GM23338 (cell line): ENCODE results near the gene ZSCAN25.

ENCODE experiments used
- EZH2 ChIP-seq: fragments of 200-600 bp; sonication (generic); IDR thresholded peaks from one replicate; pipeline ENCODE4 v1.8.0; 2017; ENCODE audit warnings: antibody characterized with exemption, mild to moderate bottlenecking, low read depth; ENCODE audit not compliant: unreplicated experiment
- JUNB ChIP-seq: IDR thresholded peaks from one replicate; pipeline ENCODE4 v1.6.1; 2016; ENCODE audit warnings: antibody characterized with exemption; ENCODE audit not compliant: unreplicated experiment
- POLR2AphosphoS5 ChIP-seq: IDR thresholded peaks from 2 replicates; pipeline ENCODE4 v1.6.1; 2016; ENCODE audit warnings: antibody characterized with exemption, low read depth
- STAT1 ChIP-seq: IDR thresholded peaks from one replicate; pipeline ENCODE4 v1.6.1; 2016; ENCODE audit warnings: antibody characterized with exemption; ENCODE audit not compliant: unreplicated experiment
- ZNF331 ChIP-seq: fragments of 250-450 bp; sonication (Bioruptor Pico); IDR thresholded peaks from 2 replicates; pipeline ENCODE4 v1.5.0; 2020; ENCODE audit warnings: low read depth, mild to moderate bottlenecking, moderate library complexity
- TF ChIP-seq, protein P1 (sequence below), 2 experiments: fragments of 200-600 bp in 1 of 2; sonication (generic) in 1 of 2; conservative IDR thresholded peaks; 2 replicates each; pipeline versions ENCODE4 v1.5.1 to v1.6.1; 2016 to 2017; ENCODE audit warnings: antibody characterized with exemption in 2 of 2, low read depth in 2 of 2, mild to moderate bottlenecking in 2 of 2, moderate library complexity in 1 of 2
- TF ChIP-seq, protein P2 (sequence below): IDR thresholded peaks from one replicate; pipeline ENCODE4 v1.6.1; 2018; ENCODE audit warnings: antibody characterized with exemption; ENCODE audit not compliant: unreplicated experiment

DNA sequence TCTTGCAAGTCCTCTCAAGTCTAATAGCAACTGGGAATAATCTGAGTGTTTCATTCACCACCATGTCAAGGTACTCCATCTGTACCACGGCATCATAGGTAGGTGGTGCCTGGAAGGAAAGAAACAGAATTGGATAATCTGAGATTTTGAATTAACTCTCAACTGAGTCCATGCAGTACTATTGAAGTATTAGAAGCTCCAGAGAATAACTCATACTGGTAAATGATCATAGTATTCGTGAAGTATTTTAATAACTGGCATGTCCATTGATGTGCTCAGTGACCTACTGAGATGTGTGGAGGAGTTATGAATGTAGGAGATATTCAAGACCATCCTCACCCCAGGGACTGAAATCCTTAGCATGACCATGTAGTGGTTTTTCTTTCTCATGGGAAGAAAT lies 35.9 kb downstream of the ZSCAN25 start:
- TF ChIP-seq POLR2AphosphoS5 (no peak), EZH2 (no peak), JUNB (no peak), ZNF331 (CRISPR knock-in tag) (no peak), STAT1 (no peak)
- TF ChIP-seq, protein P1, sequence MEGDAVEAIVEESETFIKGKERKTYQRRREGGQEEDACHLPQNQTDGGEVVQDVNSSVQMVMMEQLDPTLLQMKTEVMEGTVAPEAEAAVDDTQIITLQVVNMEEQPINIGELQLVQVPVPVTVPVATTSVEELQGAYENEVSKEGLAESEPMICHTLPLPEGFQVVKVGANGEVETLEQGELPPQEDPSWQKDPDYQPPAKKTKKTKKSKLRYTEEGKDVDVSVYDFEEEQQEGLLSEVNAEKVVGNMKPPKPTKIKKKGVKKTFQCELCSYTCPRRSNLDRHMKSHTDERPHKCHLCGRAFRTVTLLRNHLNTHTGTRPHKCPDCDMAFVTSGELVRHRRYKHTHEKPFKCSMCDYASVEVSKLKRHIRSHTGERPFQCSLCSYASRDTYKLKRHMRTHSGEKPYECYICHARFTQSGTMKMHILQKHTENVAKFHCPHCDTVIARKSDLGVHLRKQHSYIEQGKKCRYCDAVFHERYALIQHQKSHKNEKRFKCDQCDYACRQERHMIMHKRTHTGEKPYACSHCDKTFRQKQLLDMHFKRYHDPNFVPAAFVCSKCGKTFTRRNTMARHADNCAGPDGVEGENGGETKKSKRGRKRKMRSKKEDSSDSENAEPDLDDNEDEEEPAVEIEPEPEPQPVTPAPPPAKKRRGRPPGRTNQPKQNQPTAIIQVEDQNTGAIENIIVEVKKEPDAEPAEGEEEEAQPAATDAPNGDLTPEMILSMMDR (conservative IDR thresholded peaks at IDR 0.05; ENCODE audit: low read depth in 2 of 2): no peak
- TF ChIP-seq, protein P2, sequence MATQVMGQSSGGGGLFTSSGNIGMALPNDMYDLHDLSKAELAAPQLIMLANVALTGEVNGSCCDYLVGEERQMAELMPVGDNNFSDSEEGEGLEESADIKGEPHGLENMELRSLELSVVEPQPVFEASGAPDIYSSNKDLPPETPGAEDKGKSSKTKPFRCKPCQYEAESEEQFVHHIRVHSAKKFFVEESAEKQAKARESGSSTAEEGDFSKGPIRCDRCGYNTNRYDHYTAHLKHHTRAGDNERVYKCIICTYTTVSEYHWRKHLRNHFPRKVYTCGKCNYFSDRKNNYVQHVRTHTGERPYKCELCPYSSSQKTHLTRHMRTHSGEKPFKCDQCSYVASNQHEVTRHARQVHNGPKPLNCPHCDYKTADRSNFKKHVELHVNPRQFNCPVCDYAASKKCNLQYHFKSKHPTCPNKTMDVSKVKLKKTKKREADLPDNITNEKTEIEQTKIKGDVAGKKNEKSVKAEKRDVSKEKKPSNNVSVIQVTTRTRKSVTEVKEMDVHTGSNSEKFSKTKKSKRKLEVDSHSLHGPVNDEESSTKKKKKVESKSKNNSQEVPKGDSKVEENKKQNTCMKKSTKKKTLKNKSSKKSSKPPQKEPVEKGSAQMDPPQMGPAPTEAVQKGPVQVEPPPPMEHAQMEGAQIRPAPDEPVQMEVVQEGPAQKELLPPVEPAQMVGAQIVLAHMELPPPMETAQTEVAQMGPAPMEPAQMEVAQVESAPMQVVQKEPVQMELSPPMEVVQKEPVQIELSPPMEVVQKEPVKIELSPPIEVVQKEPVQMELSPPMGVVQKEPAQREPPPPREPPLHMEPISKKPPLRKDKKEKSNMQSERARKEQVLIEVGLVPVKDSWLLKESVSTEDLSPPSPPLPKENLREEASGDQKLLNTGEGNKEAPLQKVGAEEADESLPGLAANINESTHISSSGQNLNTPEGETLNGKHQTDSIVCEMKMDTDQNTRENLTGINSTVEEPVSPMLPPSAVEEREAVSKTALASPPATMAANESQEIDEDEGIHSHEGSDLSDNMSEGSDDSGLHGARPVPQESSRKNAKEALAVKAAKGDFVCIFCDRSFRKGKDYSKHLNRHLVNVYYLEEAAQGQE: no peak
